Skeletal muscle tissue (tissue), 4 donors: ENCODE results near the gene USP12. TPM values are rescaled to one million over a fixed set of nuclear protein-coding genes. Genes with fewer than 3 reads are reported as not detected.

Experiments
- H3K27ac ChIP-seq: one replicate; pipeline ENCODE4 v1.7.0; 2013; ENCODE audit warnings: mild to moderate bottlenecking, low read depth, low read length, inconsistent platforms
- H3K27me3 ChIP-seq, 3 donors: one replicate each; pipeline ENCODE4 v1.7.0; 2013; ENCODE audit warnings: low read length in 3 of 3; ENCODE audit not compliant: control insufficient read depth in 3 of 3, insufficient read depth in 3 of 3
- H3K36me3 ChIP-seq, 3 donors: one replicate each; pipeline ENCODE4 v1.7.0; 2013; ENCODE audit warnings: low read length in 3 of 3; ENCODE audit not compliant: control insufficient read depth in 3 of 3, insufficient read depth in 3 of 3
- H3K4me1 ChIP-seq, 3 donors: one replicate each; pipeline ENCODE4 v1.7.0; 2013; ENCODE audit warnings: low read length in 3 of 3, mild to moderate bottlenecking in 3 of 3; ENCODE audit not compliant: control insufficient read depth in 3 of 3, insufficient read depth in 3 of 3
- H3K4me3 ChIP-seq, 3 donors: one replicate each; pipeline ENCODE4 v1.7.0; 2013; ENCODE audit warnings: low read length in 3 of 3
- H3K9ac ChIP-seq, 3 donors: one replicate each; pipeline ENCODE4 v1.7.0; 2013; ENCODE audit warnings: low read length in 3 of 3, mild to moderate bottlenecking in 3 of 3, moderate library complexity in 2 of 3, low read depth in 1 of 3
- H3K9me3 ChIP-seq, 3 donors: one replicate each; pipeline ENCODE4 v1.7.0; 2013; ENCODE audit warnings: low read length in 3 of 3; ENCODE audit not compliant: control insufficient read depth in 3 of 3
- total RNA-seq: library from RNA; depleted of rRNA; stranded (reverse); fragments of >200 nt; gene quantifications from one replicate; pipeline ENCODE4 v1.2.3, GENCODE V29; 2014
- donor health status: Osteomylitis.

The USP12 gene
- total RNA-seq, 1 donor from 2014 or later: 22.4 TPM

- Histone ChIP-seq H3K27ac (no peak overlapping the region), H3K36me3 (no peaks in the 10 kb centered on the region), H3K9me3 (no peaks in the 10 kb centered on the region), H3K4me3 (no peak overlapping the region), H3K9ac (no peak overlapping the region), H3K4me1 (no peaks in the 10 kb centered on the region), H3K27me3 (peaks cover 0 to 4% (median 0%) of the 10 kb centered on the region in 3 donors)
Observed at GRCh38 chr13:27044837-27045570, 126.6 kb downstream of the USP12 start.

- Histone ChIP-seq H3K4me1 (no peaks in the 10 kb centered on the region), H3K27me3 (peaks cover 0 to 7% (median 0%) of the 10 kb centered on the region in 3 donors), H3K4me3 (no peak overlapping the region), H3K27ac (no peak overlapping the region), H3K9ac (no peak overlapping the region), H3K9me3 (no peaks in the 10 kb centered on the region), H3K36me3 (no peaks in the 10 kb centered on the region)
Observed at GRCh38 chr13:27043013-27043412, 128.6 kb downstream of the USP12 start.

- Histone ChIP-seq H3K27me3 (peaks cover 0 to 3% (median 0%) of the 10 kb centered on the region in 3 donors), H3K9me3 (no peaks in the 10 kb centered on the region), H3K4me3 (no peak overlapping the region), H3K27ac (no peak overlapping the region), H3K36me3 (no peaks in the 10 kb centered on the region), H3K9ac (no peak overlapping the region), H3K4me1 (no peaks in the 10 kb centered on the region)
Observed at GRCh38 chr13:27041341-27041740, 130.3 kb downstream of the USP12 start.

GRCh38 chr13:27040826-27041108, 130.8 kb downstream of the USP12 start:
- no peak overlapping the region for H3K9ac ChIP-seq
- no peaks in the 10 kb centered on the region for H3K36me3 ChIP-seq
- H3K27me3 ChIP-seq: peaks cover 0 to 3% (median 0%) of the 10 kb centered on the region in 3 donors
- H3K9me3 ChIP-seq: no peaks in the 10 kb centered on the region
- H3K27ac ChIP-seq: no peak overlapping the region
- H3K4me3 ChIP-seq: no peak overlapping the region
- H3K4me1 ChIP-seq: no peaks in the 10 kb centered on the region

GRCh38 chr13:27039171-27039701, 132.4 kb downstream of the USP12 start:
- no peaks in the 10 kb centered on the region for H3K4me1 ChIP-seq
- no peak overlapping the region for H3K9ac ChIP-seq
- H3K4me3 ChIP-seq: no peak overlapping the region
- no peaks in the 10 kb centered on the region for H3K36me3 ChIP-seq
- no peaks in the 10 kb centered on the region for H3K9me3 ChIP-seq
- H3K27ac ChIP-seq: no peak overlapping the region
- H3K27me3 ChIP-seq: peaks cover 0 to 6% (median 4%) of the 10 kb centered on the region in 3 donors

GRCh38 chr13:27038323-27038722, 133.3 kb downstream of the USP12 start:
- H3K4me3 ChIP-seq: no peak overlapping the region
- no peaks in the 10 kb centered on the region for H3K36me3 ChIP-seq
- no peaks in the 10 kb centered on the region for H3K9me3 ChIP-seq
- H3K27ac ChIP-seq: no peak overlapping the region
- no peaks in the 10 kb centered on the region for H3K4me1 ChIP-seq
- no peak overlapping the region for H3K9ac ChIP-seq
- H3K27me3 ChIP-seq: peaks cover 0 to 6% (median 4%) of the 10 kb centered on the region in 3 donors

GRCh38 chr13:27037571-27037970, 134.0 kb downstream of the USP12 start:
- no peak overlapping the region for H3K4me3 ChIP-seq
- H3K9me3 ChIP-seq: no peaks in the 10 kb centered on the region
- peaks cover 0 to 6% (median 4%) of the 10 kb centered on the region in 3 donors for H3K27me3 ChIP-seq
- H3K9ac ChIP-seq: no peak overlapping the region
- H3K4me1 ChIP-seq: no peaks in the 10 kb centered on the region
- no peaks in the 10 kb centered on the region for H3K36me3 ChIP-seq
- no peak overlapping the region for H3K27ac ChIP-seq

GRCh38 chr13:27037171-27037570, 134.4 kb downstream of the USP12 start:
- Histone ChIP-seq H3K9ac (no peak overlapping the region), H3K27ac (no peak overlapping the region), H3K9me3 (no peaks in the 10 kb centered on the region), H3K4me1 (no peaks in the 10 kb centered on the region), H3K4me3 (no peak overlapping the region), H3K27me3 (peaks cover 0 to 6% (median 4%) of the 10 kb centered on the region in 3 donors), H3K36me3 (no peaks in the 10 kb centered on the region)

- no peaks in the 10 kb centered on the region for H3K9me3 ChIP-seq
- no peak overlapping the region for H3K27ac ChIP-seq
- peaks cover 0 to 6% (median 4%) of the 10 kb centered on the region in 3 donors for H3K27me3 ChIP-seq
- H3K9ac ChIP-seq: no peak overlapping the region
- no peaks in the 10 kb centered on the region for H3K4me1 ChIP-seq
- H3K36me3 ChIP-seq: no peaks in the 10 kb centered on the region
- no peak overlapping the region for H3K4me3 ChIP-seq
Observed at GRCh38 chr13:27036236-27036981, 135.2 kb downstream of the USP12 start.

GRCh38 chr13:27035892-27036235, 135.7 kb downstream of the USP12 start:
- Histone ChIP-seq H3K4me1 (no peaks in the 10 kb centered on the region), H3K4me3 (no peak overlapping the region), H3K27ac (no peak overlapping the region), H3K9me3 (no peaks in the 10 kb centered on the region), H3K27me3 (peaks cover 0 to 6% (median 4%) of the 10 kb centered on the region in 3 donors), H3K9ac (no peak overlapping the region), H3K36me3 (no peaks in the 10 kb centered on the region)
